ENCODE results near the gene SRPX.

The SRPX gene

DNA sequence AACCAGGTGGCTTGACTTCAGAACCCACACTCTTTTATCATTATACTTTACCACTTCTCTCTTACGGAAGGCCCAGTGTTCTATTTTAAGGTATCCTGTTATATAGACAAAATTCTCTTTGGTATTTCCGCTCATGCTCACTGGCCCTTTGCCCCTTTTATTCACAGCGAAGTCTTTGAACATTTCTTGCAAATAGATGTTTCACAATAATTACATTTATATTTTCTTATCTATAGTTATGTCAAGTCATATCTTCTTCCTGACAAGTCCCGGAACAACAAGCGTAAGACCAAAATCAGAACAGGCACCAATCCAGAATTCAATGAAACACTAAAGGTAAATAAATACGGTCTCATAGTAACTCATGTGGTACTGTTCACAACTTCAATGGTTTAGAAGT lies 112.3 kb downstream of the SRPX start:
- H3K27ac ChIP-seq, result no peak overlapping the region
- TF ChIP-seq, protein P1, sequence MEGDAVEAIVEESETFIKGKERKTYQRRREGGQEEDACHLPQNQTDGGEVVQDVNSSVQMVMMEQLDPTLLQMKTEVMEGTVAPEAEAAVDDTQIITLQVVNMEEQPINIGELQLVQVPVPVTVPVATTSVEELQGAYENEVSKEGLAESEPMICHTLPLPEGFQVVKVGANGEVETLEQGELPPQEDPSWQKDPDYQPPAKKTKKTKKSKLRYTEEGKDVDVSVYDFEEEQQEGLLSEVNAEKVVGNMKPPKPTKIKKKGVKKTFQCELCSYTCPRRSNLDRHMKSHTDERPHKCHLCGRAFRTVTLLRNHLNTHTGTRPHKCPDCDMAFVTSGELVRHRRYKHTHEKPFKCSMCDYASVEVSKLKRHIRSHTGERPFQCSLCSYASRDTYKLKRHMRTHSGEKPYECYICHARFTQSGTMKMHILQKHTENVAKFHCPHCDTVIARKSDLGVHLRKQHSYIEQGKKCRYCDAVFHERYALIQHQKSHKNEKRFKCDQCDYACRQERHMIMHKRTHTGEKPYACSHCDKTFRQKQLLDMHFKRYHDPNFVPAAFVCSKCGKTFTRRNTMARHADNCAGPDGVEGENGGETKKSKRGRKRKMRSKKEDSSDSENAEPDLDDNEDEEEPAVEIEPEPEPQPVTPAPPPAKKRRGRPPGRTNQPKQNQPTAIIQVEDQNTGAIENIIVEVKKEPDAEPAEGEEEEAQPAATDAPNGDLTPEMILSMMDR (IDR thresholded peaks at IDR 0.05), result no peak
- no peak for TF ChIP-seq ZFX (IDR thresholded peaks at IDR 0.05; ENCODE audit: borderline replicate concordance)

DNA sequence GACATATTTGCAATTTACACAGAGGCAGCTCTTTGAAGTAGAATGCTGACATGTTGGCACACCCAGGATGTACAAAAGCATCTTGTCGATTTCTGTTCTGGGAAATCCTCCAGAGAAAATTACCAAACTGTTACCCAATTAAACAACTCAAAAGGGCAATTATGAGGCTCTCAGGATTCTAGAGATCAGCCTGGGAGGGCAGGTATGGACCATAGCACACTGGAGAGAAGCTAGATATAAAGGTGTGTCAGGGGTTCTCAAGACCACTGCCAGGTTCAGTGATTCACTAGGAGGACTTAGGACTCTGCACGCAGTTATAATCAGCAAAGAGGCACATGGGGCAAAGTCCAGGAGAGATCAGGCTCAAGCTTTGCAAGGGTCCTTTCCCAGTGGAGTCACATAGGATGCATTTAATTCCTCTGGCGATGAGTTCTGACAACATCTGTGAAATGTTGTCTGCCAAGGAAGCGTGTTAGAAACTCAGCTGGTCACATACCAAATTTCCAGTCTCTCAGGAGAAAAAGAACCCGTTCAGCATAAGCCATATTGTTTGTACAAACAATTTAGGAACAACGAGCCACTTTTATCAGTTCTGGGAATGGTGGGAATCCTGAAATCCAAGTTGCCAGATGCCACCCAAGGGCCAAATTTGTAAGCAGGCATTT lies 113.5 kb downstream of the SRPX start:
- no peak overlapping the region for H3K27ac ChIP-seq
- no peak for TF ChIP-seq ZFX (IDR thresholded peaks at IDR 0.05; ENCODE audit: borderline replicate concordance)
- TF ChIP-seq, protein P1 (IDR thresholded peaks at IDR 0.05), result no peak

DNA sequence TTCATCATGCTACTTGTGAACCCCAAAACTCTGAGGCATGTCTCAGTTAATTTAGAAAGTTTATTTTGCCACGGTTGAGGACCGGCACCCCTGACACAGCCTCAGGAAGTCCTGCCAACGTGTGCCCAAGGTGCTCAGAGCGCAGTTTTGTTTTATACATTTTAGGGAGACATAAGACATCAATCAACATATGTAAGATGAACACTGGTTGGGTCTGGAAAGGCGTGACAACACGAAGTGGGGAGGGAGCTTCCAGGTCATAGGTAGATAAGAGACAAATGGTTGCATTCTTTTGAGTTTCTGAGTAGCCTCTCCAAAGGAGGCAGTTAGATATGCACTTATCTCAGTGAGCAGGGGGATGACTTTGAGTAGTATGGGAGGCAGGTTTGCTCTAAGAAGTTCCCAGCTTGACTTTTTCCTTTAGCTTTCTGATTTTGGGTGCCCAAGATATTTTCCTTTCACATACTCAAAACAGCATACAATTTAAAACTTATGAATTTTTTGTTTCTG lies 115.4 kb downstream of the SRPX start:
- no peak overlapping the region for H3K27ac ChIP-seq
- TF ChIP-seq, protein P1 (IDR thresholded peaks at IDR 0.05), result no peak
- no peak for TF ChIP-seq ZFX (IDR thresholded peaks at IDR 0.05; ENCODE audit: borderline replicate concordance)

DNA sequence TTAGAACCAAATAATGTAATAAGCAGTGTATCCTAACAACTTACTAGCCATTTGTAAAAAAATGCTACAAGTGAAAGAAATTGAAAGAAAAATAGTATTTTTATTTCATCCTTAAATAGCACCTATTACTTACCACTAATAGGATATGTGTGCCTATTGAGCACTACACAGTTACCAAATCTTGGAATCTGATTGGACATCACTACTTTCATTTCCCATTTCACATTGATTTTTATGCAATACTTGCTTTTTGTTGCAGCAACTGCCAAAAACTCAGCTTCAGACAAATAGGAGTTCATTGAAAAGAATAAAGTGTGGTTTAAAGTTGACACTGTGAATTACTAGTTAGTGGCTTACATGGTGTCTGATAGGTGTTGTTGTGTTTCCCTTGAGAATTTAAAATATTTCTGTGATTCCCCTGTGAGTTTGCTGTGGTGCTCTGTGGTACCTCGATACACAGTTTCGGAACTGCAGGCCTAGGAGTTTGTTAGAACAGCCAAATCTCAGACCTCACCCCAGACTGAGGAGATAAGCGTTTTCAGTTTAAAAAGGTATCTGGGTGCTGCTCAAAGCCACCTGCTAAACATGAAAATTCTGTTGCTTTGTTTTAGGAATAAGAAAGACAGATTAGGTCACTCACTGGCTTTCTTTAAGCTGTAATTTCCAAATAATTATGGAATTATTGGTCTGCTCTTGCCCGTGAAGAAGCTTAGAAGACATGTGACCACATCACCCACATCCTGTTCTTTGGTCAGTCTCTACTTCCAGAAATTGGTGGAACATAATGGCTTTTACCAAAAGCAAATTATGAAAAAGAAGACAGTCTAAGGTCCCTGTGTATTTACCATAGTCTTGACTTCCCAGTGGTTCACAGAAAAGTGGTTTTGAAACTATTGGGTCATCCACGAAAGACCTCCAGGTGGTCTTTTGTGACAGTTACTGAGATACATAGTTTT lies 116.5 kb downstream of the SRPX start:
- TF ChIP-seq ZFX (IDR thresholded peaks at IDR 0.05; ENCODE audit: borderline replicate concordance), result no peak
- TF ChIP-seq, protein P1 (IDR thresholded peaks at IDR 0.05), result no peak
- H3K27ac ChIP-seq, result no peak overlapping the region

DNA sequence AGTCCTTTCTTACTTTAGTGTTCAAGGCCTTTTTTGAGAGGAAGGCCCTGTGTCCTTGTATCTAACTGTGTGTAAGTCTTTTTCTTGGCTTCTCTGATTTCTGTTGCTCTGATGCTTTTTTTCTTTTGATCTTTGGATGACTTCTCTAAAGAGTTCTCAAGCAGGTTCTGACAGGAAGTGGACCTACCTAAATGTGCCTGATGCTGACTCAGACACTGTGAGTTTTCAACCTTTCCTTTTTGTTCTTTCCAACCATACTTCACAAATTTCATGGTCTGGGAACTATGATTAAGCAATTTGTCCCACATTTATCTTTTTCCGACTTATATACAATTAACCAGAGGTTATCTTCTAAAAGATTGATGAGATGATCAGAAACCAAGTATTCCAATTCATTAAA lies 117.8 kb downstream of the SRPX start:
- no peak for TF ChIP-seq ZFX (IDR thresholded peaks at IDR 0.05; ENCODE audit: borderline replicate concordance)
- TF ChIP-seq, protein P1 (IDR thresholded peaks at IDR 0.05), result no peak

DNA sequence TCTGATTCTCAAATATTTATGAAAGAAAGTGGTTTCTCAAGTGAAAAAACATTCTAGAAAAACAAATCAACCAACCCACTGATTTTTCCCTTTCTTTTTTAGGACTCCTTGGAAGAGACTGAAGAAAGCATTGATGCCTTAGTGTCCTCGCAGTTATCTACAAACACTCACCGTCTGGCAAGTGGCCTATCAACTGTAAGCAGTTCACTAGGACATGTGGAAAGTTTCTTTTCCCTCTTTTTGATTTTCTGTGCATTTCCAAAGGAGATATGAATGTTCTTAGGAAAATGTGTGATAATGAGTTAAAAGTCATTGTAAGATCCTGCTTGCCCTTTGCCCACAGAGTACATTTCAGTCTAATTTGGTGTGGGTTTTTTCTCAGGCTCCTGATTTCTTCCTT lies 118.4 kb downstream of the SRPX start:
- TF ChIP-seq, protein P1 (IDR thresholded peaks at IDR 0.05), result no peak
- TF ChIP-seq ZFX (IDR thresholded peaks at IDR 0.05; ENCODE audit: borderline replicate concordance), result no peak

More for the DNA sequence above, 117.8 kb downstream of the SRPX start:
- no peak overlapping the region for H3K27ac ChIP-seq

More for the DNA sequence above, 118.4 kb downstream of the SRPX start:
- H3K27ac ChIP-seq, result no peak overlapping the region
